ENCODE measurements around the gene AGK. TPM values are rescaled to one million over a fixed set of nuclear protein-coding genes. Genes with fewer than 3 reads are reported as not detected.

The AGK gene
- polyA plus RNA-seq, 2 of the 4 experiments (the other 2 are of a cell fraction), result 29.6 to 63.5 TPM

GRCh38 chr7:141674171-141674671, 123.0 kb downstream of the AGK start:
- no peaks in the 10 kb centered on the region for H3K9me3 ChIP-seq
- ChIA-PET CTCF (interaction anchor here (0.9 kb wide), 1 partner anchor 64 kb away, joined by 3 read pairs; the partner anchor contains the start of gene SSBP1), POLR2A (no interaction called here)
- no peak overlapping the region for H3K4me3 ChIP-seq
- peak overlapping the region; percentile 6; the same call in 2 of the 3 replicates for H3K4me2 ChIP-seq
- peak in 1 of 2 experiments; percentile 60 for DNase-seq (ENCODE audit: low read depth in 1 of 2, low spot score in 1 of 2)
- peaks cover 17% of the 10 kb centered on the region; the same call in 2 of the 3 replicates for H3K4me1 ChIP-seq
- 80% methylated on average over 5 of the region's 5 CpGs for WGBS (ENCODE audit: missing lambda C conversion rate)
- TF ChIP-seq PHF8 (IDR thresholded peaks at IDR 0.05; ENCODE audit: borderline replicate concordance, low read depth), result no peak
- no peak for TF ChIP-seq CBX2 (IDR thresholded peaks at IDR 0.05; ENCODE audit: borderline replicate concordance, low read depth)
- no peak for TF ChIP-seq HOXA7 (CRISPR knock-in tag; IDR thresholded peaks at IDR 0.05)
- TF ChIP-seq HDAC2 (IDR thresholded peaks at IDR 0.05), result no peak
- no peak for TF ChIP-seq SMC3 (IDR thresholded peaks at IDR 0.05)
- no peak for TF ChIP-seq FOXS1 (CRISPR knock-in tag; IDR thresholded peaks at IDR 0.05)
- TF ChIP-seq JUNB (IDR thresholded peaks at IDR 0.05), result no peak
- TF ChIP-seq SREBF2 (IDR thresholded peaks at IDR 0.05), result no peak
- TF ChIP-seq CHD2 (IDR thresholded peaks at IDR 0.05; ENCODE audit: low read length, partially characterized antibody), result no peak
- TF ChIP-seq, protein P1, sequence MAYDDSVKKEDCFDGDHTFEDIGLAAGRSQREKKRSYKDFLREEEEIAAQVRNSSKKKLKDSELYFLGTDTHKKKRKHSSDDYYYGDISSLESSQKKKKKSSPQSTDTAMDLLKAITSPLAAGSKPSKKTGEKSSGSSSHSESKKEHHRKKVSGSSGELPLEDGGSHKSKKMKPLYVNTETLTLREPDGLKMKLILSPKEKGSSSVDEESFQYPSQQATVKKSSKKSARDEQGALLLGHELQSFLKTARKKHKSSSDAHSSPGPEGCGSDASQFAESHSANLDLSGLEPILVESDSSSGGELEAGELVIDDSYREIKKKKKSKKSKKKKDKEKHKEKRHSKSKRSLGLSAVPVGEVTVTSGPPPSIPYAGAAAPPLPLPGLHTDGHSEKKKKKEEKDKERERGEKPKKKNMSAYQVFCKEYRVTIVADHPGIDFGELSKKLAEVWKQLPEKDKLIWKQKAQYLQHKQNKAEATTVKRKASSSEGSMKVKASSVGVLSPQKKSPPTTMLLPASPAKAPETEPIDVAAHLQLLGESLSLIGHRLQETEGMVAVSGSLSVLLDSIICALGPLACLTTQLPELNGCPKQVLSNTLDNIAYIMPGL (CRISPR knock-in tag; IDR thresholded peaks at IDR 0.05; ENCODE audit: borderline replicate concordance), result no peak
- no peak for TF ChIP-seq E2F6 (IDR thresholded peaks at IDR 0.05; ENCODE audit: borderline replicate concordance, low read depth)
- no peak for TF ChIP-seq RCOR1 (IDR thresholded peaks at IDR 0.05; ENCODE audit: low read depth, low read length)
- no peak for TF ChIP-seq ESRRA (IDR thresholded peaks at IDR 0.05; ENCODE audit: borderline replicate concordance, low read length)
- TF ChIP-seq, protein P2, sequence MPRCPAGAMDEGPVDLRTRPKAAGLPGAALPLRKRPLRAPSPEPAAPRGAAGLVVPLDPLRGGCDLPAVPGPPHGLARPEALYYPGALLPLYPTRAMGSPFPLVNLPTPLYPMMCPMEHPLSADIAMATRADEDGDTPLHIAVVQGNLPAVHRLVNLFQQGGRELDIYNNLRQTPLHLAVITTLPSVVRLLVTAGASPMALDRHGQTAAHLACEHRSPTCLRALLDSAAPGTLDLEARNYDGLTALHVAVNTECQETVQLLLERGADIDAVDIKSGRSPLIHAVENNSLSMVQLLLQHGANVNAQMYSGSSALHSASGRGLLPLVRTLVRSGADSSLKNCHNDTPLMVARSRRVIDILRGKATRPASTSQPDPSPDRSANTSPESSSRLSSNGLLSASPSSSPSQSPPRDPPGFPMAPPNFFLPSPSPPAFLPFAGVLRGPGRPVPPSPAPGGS (IDR thresholded peaks at IDR 0.05), result no peak
- peak; percentile 61 to 65 for ATAC-seq
- FAIRE-seq, result no peak
- H3K27ac ChIP-seq, result peak overlapping the region; percentile 6 to 58; a peak in 3 of 6 replicates

GRCh38 chr7:141674702-141675101, 123.5 kb downstream of the AGK start:
- Histone ChIP-seq H3K27ac (peak overlapping the region in 1 of 2 experiments; percentile 58; a peak in 2 of 6 replicates), H3K4me3 (no peak overlapping the region), H3K4me1 (peaks cover 17% of the 10 kb centered on the region; the same call in 2 of the 3 replicates), H3K4me2 (peak overlapping the region; percentile 6; the same call in 1 of the 3 replicates), H3K9me3 (no peaks in the 10 kb centered on the region)
- no peak for DNase-seq (ENCODE audit: low read depth in 1 of 2, low spot score in 1 of 2)
- FAIRE-seq, result no peak
- CTCF ChIA-PET, result interaction anchor here (0.9 to 1.5 kb wide), 3 partner anchors 13 to 63 kb away, joined by 3 to 4 read pairs (median 3); partner anchors contain the start of gene SSBP1
- no peak for TF ChIP-seq MAFK (IDR thresholded peaks at IDR 0.05; ENCODE audit: partially characterized antibody)
- no peak for TF ChIP-seq TFCP2L1 (CRISPR knock-in tag; IDR thresholded peaks at IDR 0.05)
- 0 out of 3 replicates have a peak, but pooled peaks have one; percentile 8 for TF ChIP-seq SMC3 (IDR thresholded peaks at IDR 0.05)
- TF ChIP-seq RAD21 (conservative IDR thresholded peaks at IDR 0.05 in 1 of 2, IDR thresholded peaks at IDR 0.05 in 1 of 2), result 0 out of 5 replicates have a peak, but pooled peaks of 1 of the 2 experiments have one; percentile 18
- no peak for TF ChIP-seq NR3C1 (IDR thresholded peaks at IDR 0.05)
- no peak for TF ChIP-seq EP300 (IDR thresholded peaks at IDR 0.05)
- no peak for TF ChIP-seq BHLHE40 (IDR thresholded peaks at IDR 0.05; ENCODE audit: low read depth, low read length)
- TF ChIP-seq FOXS1 (CRISPR knock-in tag; IDR thresholded peaks at IDR 0.05), result no peak
- TF ChIP-seq, protein P3, sequence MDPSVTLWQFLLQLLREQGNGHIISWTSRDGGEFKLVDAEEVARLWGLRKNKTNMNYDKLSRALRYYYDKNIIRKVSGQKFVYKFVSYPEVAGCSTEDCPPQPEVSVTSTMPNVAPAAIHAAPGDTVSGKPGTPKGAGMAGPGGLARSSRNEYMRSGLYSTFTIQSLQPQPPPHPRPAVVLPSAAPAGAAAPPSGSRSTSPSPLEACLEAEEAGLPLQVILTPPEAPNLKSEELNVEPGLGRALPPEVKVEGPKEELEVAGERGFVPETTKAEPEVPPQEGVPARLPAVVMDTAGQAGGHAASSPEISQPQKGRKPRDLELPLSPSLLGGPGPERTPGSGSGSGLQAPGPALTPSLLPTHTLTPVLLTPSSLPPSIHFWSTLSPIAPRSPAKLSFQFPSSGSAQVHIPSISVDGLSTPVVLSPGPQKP (IDR thresholded peaks at IDR 0.05; ENCODE audit: low read depth, low read length), result no peak
- TF ChIP-seq CTCF (IDR thresholded peaks at IDR 0.05), result peak; percentile 17; the same call in 2 of the 3 replicates
- ATAC-seq, result peak in 1 of 2 experiments; percentile 60; a peak in 3 of 6 replicates
- POLR2A ChIA-PET, result no interaction called here
- WGBS (ENCODE audit: missing lambda C conversion rate), result 78% methylated on average over 4 of the region's 4 CpGs

Measured in A549 (cell line).